Neuronal stem cell (in vitro differentiated cells): ENCODE measurements around the gene ZNF441.

Experiments used
- DNase-seq: peaks from one replicate; pipeline ENCODE4 v3.0.0-alpha.2; 2013; ENCODE audit warnings: low spot score
- H2AFZ ChIP-seq: one replicate; pipeline ENCODE4 v1.6.1; 2013; ENCODE audit warnings: mild to moderate bottlenecking, low read length, inconsistent platforms
- H2AK5ac ChIP-seq: 2 replicates; pipeline ENCODE4 v1.6.1; 2013; ENCODE audit warnings: low read depth, mild to moderate bottlenecking, inconsistent platforms, low read length, moderate library complexity, mixed read lengths
- H2BK120ac ChIP-seq: 2 replicates; pipeline ENCODE4 v1.6.1; 2013; ENCODE audit warnings: low read depth, mild to moderate bottlenecking, inconsistent platforms, low read length, moderate library complexity, mixed read lengths
- H2BK12ac ChIP-seq: one replicate; pipeline ENCODE4 v1.6.1; 2013; ENCODE audit warnings: low read length, inconsistent platforms
- H2BK15ac ChIP-seq: 2 replicates; pipeline ENCODE4 v1.6.1; 2013; ENCODE audit warnings: mild to moderate bottlenecking, low read length, inconsistent platforms, mixed read lengths
- H2BK5ac ChIP-seq: one replicate; pipeline ENCODE4 v1.6.1; 2013; ENCODE audit warnings: inconsistent platforms, mild to moderate bottlenecking, low read length, moderate library complexity
- H3K14ac ChIP-seq: one replicate; pipeline ENCODE4 v1.6.1; 2013; ENCODE audit warnings: low read length, inconsistent platforms
- H3K18ac ChIP-seq: 2 replicates; pipeline ENCODE4 v1.6.1; 2013; ENCODE audit warnings: low read length, inconsistent platforms
- H3K23ac ChIP-seq: 2 replicates; pipeline ENCODE4 v1.6.1; 2013; ENCODE audit warnings: low read depth, mild to moderate bottlenecking, mixed read lengths, low read length, inconsistent platforms; ENCODE audit not compliant: poor library complexity
- H3K27ac ChIP-seq: replicated peaks from 3 replicates; pipeline ENCODE4 v1.5.1; 2013; ENCODE audit warnings: low read length, inconsistent platforms
- H3K27me3 ChIP-seq, 3 experiments: 2 replicates each; pipeline ENCODE4 v1.6.1; 2013; ENCODE audit warnings: low read length in 3 of 3, mild to moderate bottlenecking in 2 of 3, inconsistent platforms in 1 of 3, low read depth in 1 of 3, mixed read lengths in 1 of 3, moderate library complexity in 1 of 3; ENCODE audit not compliant: control insufficient read depth in 3 of 3, insufficient read depth in 3 of 3
- H3K36me3 ChIP-seq, 2 donors: replicated peaks in 1 of 2; 2 replicates each; pipeline ENCODE4 v1.6.1; 2013; ENCODE audit warnings: low read length in 2 of 2; ENCODE audit not compliant: control insufficient read depth in 2 of 2, insufficient read depth in 2 of 2
- H3K4ac ChIP-seq: 2 replicates; pipeline ENCODE4 v1.6.1; 2013; ENCODE audit warnings: inconsistent platforms, mild to moderate bottlenecking, low read length, moderate library complexity
- H3K4me1 ChIP-seq, 2 donors: 1 replicate in 1 of 2; 2 replicates in 1 of 2; pipeline ENCODE4 v1.6.1; 2013; ENCODE audit warnings: low read length in 2 of 2, low read depth in 1 of 2; ENCODE audit not compliant: control insufficient read depth in 2 of 2, insufficient read depth in 1 of 2
- H3K4me2 ChIP-seq: one replicate; pipeline ENCODE4 v1.6.1; 2013; ENCODE audit warnings: mild to moderate bottlenecking, low read length, inconsistent platforms; ENCODE audit not compliant: insufficient read depth, poor library complexity, severe bottlenecking
- H3K4me3 ChIP-seq, 2 donors: 2 replicates each; pipeline ENCODE4 v1.5.1; 2013; ENCODE audit warnings: low read length in 2 of 2, mild to moderate bottlenecking in 2 of 2, inconsistent platforms in 1 of 2, moderate library complexity in 1 of 2
- H3K79me1 ChIP-seq: one replicate; pipeline ENCODE4 v1.6.1; 2013; ENCODE audit warnings: low read depth, mild to moderate bottlenecking, inconsistent platforms, low read length, moderate library complexity
- H3K9ac ChIP-seq: one replicate; pipeline ENCODE4 v1.6.1; 2013; ENCODE audit warnings: mild to moderate bottlenecking, low read depth, low read length, inconsistent platforms; ENCODE audit not compliant: poor library complexity
- H3K9me3 ChIP-seq, 2 donors: replicated peaks in 1 of 2; 2 replicates each; pipeline versions ENCODE3 to v1.6.1; 2013; ENCODE audit warnings: low read length in 2 of 2, mild to moderate bottlenecking in 2 of 2, inconsistent platforms in 1 of 2, low read depth in 1 of 2, mixed read lengths in 1 of 2, moderate library complexity in 1 of 2; ENCODE audit not compliant: control insufficient read depth in 2 of 2, insufficient read depth in 1 of 2
- H4K8ac ChIP-seq: one replicate; pipeline ENCODE4 v1.6.1; 2013; ENCODE audit warnings: low read depth, mild to moderate bottlenecking, inconsistent platforms, low read length, moderate library complexity
- H4K91ac ChIP-seq: one replicate; pipeline ENCODE4 v1.6.1; 2013; ENCODE audit warnings: low read length, low read depth, mild to moderate bottlenecking, inconsistent platforms; ENCODE audit not compliant: poor library complexity
- WGBS, 2 donors: extraction: QIAGEN DNeasy Blood & Tissue Kit; methylation state at CpG; one replicate each; pipeline ENCODE4 v1.1.7; 2013; ENCODE audit warnings: missing lambda C conversion rate in 2 of 2, mixed read lengths in 1 of 2; ENCODE audit not compliant: insufficient read length in 2 of 2, insufficient replicate concordance in 1 of 2; ENCODE audit errors: extremely low coverage in 2 of 2; 5-methylcytosine and 5-hydroxymethylcytosine counted together

ZNF441 gene

DNA sequence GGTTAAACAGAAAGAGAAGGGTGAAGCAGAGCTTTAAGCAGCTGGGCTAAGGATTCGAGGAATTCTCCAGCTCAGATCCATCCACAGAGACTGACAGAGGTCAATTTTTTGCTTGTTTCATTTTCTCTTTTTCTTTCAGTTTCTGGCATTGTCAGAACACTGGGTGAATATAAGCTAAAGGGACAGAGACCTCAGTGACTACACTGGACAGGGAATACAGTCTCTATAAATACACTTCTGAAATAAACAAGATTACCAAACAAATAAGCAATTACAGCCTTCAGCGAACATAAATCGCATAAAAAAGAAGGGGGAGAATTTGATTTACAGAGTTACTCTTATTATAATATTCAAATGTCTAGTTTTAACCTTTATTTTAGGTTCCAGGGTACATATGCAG lies 3.7 kb upstream of the ZNF441 start:
- no peak overlapping the region for H2BK120ac ChIP-seq
- no peak overlapping the region for H3K4ac ChIP-seq
- no peak overlapping the region for H4K8ac ChIP-seq
- peaks cover 0 to 2% of the 10 kb centered on the region in 2 donors for H3K4me1 ChIP-seq
- H3K4me3 ChIP-seq: no peak overlapping the region
- no peak for DNase-seq
- H4K91ac ChIP-seq: no peak overlapping the region
- no peak overlapping the region for H3K14ac ChIP-seq
- no peak overlapping the region for H3K4me2 ChIP-seq
- H3K9ac ChIP-seq: no peak overlapping the region
- H3K36me3 ChIP-seq: no peaks in the 10 kb centered on the region
- no peak overlapping the region for H3K23ac ChIP-seq
- no peak overlapping the region for H2AK5ac ChIP-seq
- no peaks in the 10 kb centered on the region for H3K9me3 ChIP-seq
- no peak overlapping the region for H3K18ac ChIP-seq
- no peak overlapping the region for H2AFZ ChIP-seq
- no peaks in the 10 kb centered on the region for H3K27me3 ChIP-seq
- no peak overlapping the region for H3K27ac ChIP-seq
- H3K79me1 ChIP-seq: no peaks in the 10 kb centered on the region
- WGBS, 2 donors: no CpG with 5 or more reads among the region's 3 CpGs
- no peak overlapping the region for H2BK12ac ChIP-seq
- no peak overlapping the region for H2BK15ac ChIP-seq
- no peak overlapping the region for H2BK5ac ChIP-seq

DNA sequence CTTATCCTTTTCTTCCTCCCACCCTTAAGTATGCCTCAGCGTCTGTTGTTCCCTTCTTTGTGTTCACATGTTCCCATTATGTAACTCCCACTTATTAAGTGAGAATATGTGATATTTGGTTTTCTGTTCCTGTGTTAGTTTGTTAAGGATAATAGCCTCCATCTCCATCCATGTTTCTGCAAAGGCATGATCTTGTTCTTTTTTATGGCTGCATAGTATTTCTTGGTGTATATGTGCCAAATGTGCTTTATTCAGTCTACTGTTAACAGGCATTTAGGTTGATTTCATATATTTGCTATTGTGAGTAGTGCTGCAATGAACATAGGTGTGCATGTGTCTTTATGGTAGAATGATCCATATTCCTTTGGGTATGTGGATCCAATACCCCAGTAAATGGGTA lies 3.2 kb upstream of the ZNF441 start:
- Histone ChIP-seq H3K27me3 (no peaks in the 10 kb centered on the region), H3K4me2 (no peak overlapping the region)
- no CpG with 5 or more reads among the region's 1 CpG for WGBS, 2 donors

DNA sequence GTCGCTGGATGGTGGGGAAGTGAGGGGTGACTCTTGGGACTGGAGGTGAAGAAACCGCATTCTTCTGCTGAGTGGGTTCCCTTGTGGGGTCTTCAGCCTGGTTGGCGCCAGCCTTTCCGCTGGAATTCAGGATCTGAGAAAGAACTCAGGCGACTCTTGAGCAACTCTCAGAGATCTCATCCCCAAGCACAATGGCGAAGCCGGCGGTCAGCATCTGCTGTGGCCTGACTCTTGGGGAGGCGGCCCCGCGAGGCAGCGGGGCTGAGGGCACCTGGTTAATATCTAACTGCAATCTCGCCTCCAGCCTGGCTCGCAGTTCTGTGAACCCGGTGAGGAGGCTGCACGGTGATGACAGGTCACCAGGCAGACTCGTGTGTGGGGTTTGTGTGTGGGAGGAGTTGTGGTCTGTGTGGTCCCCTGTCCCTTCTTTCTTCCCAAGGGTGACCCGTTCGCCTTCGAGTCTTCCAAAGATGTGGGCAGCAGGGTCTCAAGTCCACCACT lies 883 bp downstream of the ZNF441 start:
- H3K27me3 ChIP-seq: no peaks in the 10 kb centered on the region
- no peak overlapping the region for H3K4ac ChIP-seq
- peak overlapping the region; percentile 78 for H2AFZ ChIP-seq
- H4K91ac ChIP-seq: no peak overlapping the region
- H2BK120ac ChIP-seq: no peak overlapping the region
- H3K23ac ChIP-seq: peak overlapping the region; percentile 89
- H3K4me2 ChIP-seq: peak overlapping the region; percentile 78
- H3K9me3 ChIP-seq: peaks cover 10 to 36% of the 10 kb centered on the region in 2 donors
- H4K8ac ChIP-seq: no peak overlapping the region
- no peak overlapping the region for H2BK5ac ChIP-seq
- H2BK15ac ChIP-seq: no peak overlapping the region
- no peak for DNase-seq
- no peak overlapping the region for H3K18ac ChIP-seq
- H3K4me3 ChIP-seq: peak overlapping the region; percentile 89 to 92
- peaks cover 0 to 2% of the 10 kb centered on the region in 2 donors for H3K4me1 ChIP-seq
- H2AK5ac ChIP-seq: peak overlapping the region; percentile 50
- H3K79me1 ChIP-seq: no peaks in the 10 kb centered on the region
- H3K14ac ChIP-seq: peak overlapping the region; percentile 40
- H3K27ac ChIP-seq: no peak overlapping the region
- WGBS, 2 donors: no CpG with 5 or more reads among the region's 20 CpGs
- peak overlapping the region; percentile 82 for H3K9ac ChIP-seq
- H3K36me3 ChIP-seq: peaks cover 0 to 25% of the 10 kb centered on the region in 2 donors
- no peak overlapping the region for H2BK12ac ChIP-seq

More for the DNA sequence above, 3.2 kb upstream of the ZNF441 start:
- Histone ChIP-seq H2BK15ac (no peak overlapping the region), H3K23ac (no peak overlapping the region), H2BK5ac (no peak overlapping the region), H3K4me3 (no peak overlapping the region), H3K27ac (no peak overlapping the region), H4K91ac (no peak overlapping the region), H2BK12ac (no peak overlapping the region), H4K8ac (no peak overlapping the region), H3K9ac (no peak overlapping the region), H2AFZ (no peak overlapping the region), H3K4ac (no peak overlapping the region), H3K79me1 (no peaks in the 10 kb centered on the region), H3K9me3 (peaks cover 3% of the 10 kb centered on the region in 2 donors), H3K14ac (no peak overlapping the region), H3K18ac (no peak overlapping the region), H3K4me1 (peaks cover 0 to 2% of the 10 kb centered on the region in 2 donors), H3K36me3 (peaks cover 0 to 3% of the 10 kb centered on the region in 2 donors), H2AK5ac (no peak overlapping the region), H2BK120ac (no peak overlapping the region)
- DNase-seq: no peak

DNA sequence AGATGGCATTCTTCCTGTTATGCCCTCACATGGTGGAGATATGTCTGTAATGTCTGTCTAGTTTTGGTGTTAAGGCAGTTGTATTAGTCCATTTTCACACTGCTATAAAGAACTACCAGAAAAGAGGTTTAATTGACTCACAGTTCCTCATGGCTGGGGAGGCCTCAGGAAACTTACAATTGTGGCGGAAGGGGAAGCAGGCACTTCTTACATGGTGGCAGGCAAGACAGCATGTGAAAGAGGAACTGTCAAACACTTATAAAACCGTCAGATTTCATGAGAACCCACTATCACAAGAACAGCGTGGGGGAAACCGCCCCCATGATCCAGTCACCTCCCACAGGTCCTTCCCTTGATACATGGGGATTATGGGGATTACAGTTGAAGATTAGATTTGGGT lies 3.2 kb downstream of the ZNF441 start:
- Histone ChIP-seq H4K91ac (no peak overlapping the region), H4K8ac (no peak overlapping the region), H3K4me2 (no peak overlapping the region), H3K4me1 (peaks cover 0 to 2% of the 10 kb centered on the region in 2 donors), H3K27me3 (no peaks in the 10 kb centered on the region), H3K9me3 (peaks cover 11 to 58% of the 10 kb centered on the region in 2 donors), H3K79me1 (no peaks in the 10 kb centered on the region), H3K18ac (no peak overlapping the region), H3K23ac (no peak overlapping the region), H3K4me3 (no peak overlapping the region), H3K4ac (no peak overlapping the region), H2BK5ac (no peak overlapping the region), H3K36me3 (peaks cover 0 to 25% of the 10 kb centered on the region in 2 donors), H2BK120ac (no peak overlapping the region), H2AFZ (no peak overlapping the region), H2BK15ac (no peak overlapping the region), H2BK12ac (no peak overlapping the region), H3K9ac (no peak overlapping the region), H2AK5ac (no peak overlapping the region), H3K14ac (no peak overlapping the region), H3K27ac (no peak overlapping the region)
- no CpG with 5 or more reads among the region's 4 CpGs for WGBS, 2 donors
- DNase-seq: no peak
